Measurements from ENCODE around the gene RAB10. TPM values are rescaled to one million over a fixed set of nuclear protein-coding genes. Genes with fewer than 3 reads are reported as not detected.

The RAB10 gene
- total and polyA plus RNA-seq, 2 experiments from 2014 or later: 102 to 143 TPM

GRCh38 chr2:25988134-25988533, 45.8 kb upstream of the RAB10 start:
- Histone ChIP-seq H3K9me2 (ENCODE audit: insufficient read depth) (no peaks in the 10 kb centered on the region; the same call in 1 of the 2 replicates), H3K27me3 (ENCODE audit: insufficient read depth) (no peaks in the 10 kb centered on the region), H3K4me1 (ENCODE audit: insufficient read depth) (peaks cover 7% of the 10 kb centered on the region), H3K4me2 (no peak overlapping the region), H2AFZ (no peak overlapping the region), H3K36me3 (ENCODE audit: insufficient read depth) (no peaks in the 10 kb centered on the region), H3K79me2 (replicated peaks; ENCODE audit: insufficient read depth) (no peaks in the 10 kb centered on the region), H4K20me1 (replicated peaks; ENCODE audit: insufficient read depth) (no peaks in the 10 kb centered on the region), H3K27ac (ENCODE audit: low read depth) (no peak overlapping the region), H3K4me3 (no peak overlapping the region), H3F3A (replicated peaks; ENCODE audit: low read depth) (peaks cover 11% of the 10 kb centered on the region)
- no peak overlapping the region for H3K27ac Mint-ChIP-seq
- peaks cover 7% of the 10 kb centered on the region for H3K4me1 Mint-ChIP-seq
- H3K27me3 Mint-ChIP-seq (ENCODE audit: insufficient read depth, low read depth, poor library complexity): peaks cover 4% of the 10 kb centered on the region
- TF ChIP-seq REST (IDR thresholded peaks at IDR 0.05; ENCODE audit: unreplicated experiment) (no peak), ZNF331 (CRISPR knock-in tag; IDR thresholded peaks at IDR 0.05; ENCODE audit: low read depth) (no peak), JUNB (IDR thresholded peaks at IDR 0.05; ENCODE audit: unreplicated experiment) (no peak), NANOG (IDR thresholded peaks at IDR 0.05; ENCODE audit: borderline replicate concordance) (no peak), EZH2phosphoT487 (IDR thresholded peaks at IDR 0.05; ENCODE audit: unreplicated experiment) (no peak), ZNF114 (CRISPR knock-in tag; IDR thresholded peaks at IDR 0.05) (no peak), CTCF (conservative IDR thresholded peaks at IDR 0.05; ENCODE audit: low read depth in 2 of 2) (no peak), STAT1 (IDR thresholded peaks at IDR 0.05; ENCODE audit: unreplicated experiment) (no peak), EZH2 (IDR thresholded peaks at IDR 0.05; ENCODE audit: low read depth, unreplicated experiment) (no peak), ZNF462 (CRISPR knock-in tag; IDR thresholded peaks at IDR 0.05) (no peak), ETS1 (IDR thresholded peaks at IDR 0.05) (no peak), POLR2AphosphoS5 (IDR thresholded peaks at IDR 0.05; ENCODE audit: low read depth) (no peak), CREB1 (CRISPR knock-in tag; IDR thresholded peaks at IDR 0.05; ENCODE audit: low read depth) (no peak)
- no peak for DNase-seq (ENCODE audit: low spot score)
- no peak overlapping the region for H3K4me3 Mint-ChIP-seq
- ATAC-seq: no peak
- no peaks in the 10 kb centered on the region; the same call in 2 of the 3 replicates for H3K9me3 Mint-ChIP-seq
- H3K36me3 Mint-ChIP-seq (ENCODE audit: low read depth): peaks cover under 1% of the 10 kb centered on the region; the same call in 1 of the 3 replicates

Measured in GM23338 (cell line).